PC-3 (cell line): ENCODE results near the gene IL32. TPM values are rescaled to one million over a fixed set of nuclear protein-coding genes. Genes with fewer than 3 reads are reported as not detected.
"Not testable (repeated sequence)": the region's sequence is repeated elsewhere in the genome, so short reads cannot be mapped to it uniquely, and the experiment has no call there.

Source experiments
- ATAC-seq: fragments of 200-7000 bp; cut with Tn5 transposase; 2 replicates; pipeline ENCODE4 v1.9.1; 2020; ENCODE audit warnings: mild to moderate bottlenecking, moderate library complexity
- BruUV-seq: library from RNA; stranded (reverse); fragments of 400-500 nt; replicated peaks from 2 replicates; lab custom pipeline; 2021; lab: Mats Ljungman, UMichigan
- CTCF ChIA-PET: fragments of 300-600 bp; sonication (Branson Sonifier 250); formaldehyde crosslinking; loops from one replicate; lab custom pipeline; 2022; ENCODE audit warnings: antibody characterized with exemption; lab: Charles Lee
- POLR2A ChIA-PET: fragments of 300-600 bp; sonication (Branson Sonifier 250); formaldehyde crosslinking; loops from one replicate; lab custom pipeline; 2022; ENCODE audit warnings: antibody characterized with exemption; ENCODE audit not compliant: unreplicated experiment; lab: Charles Lee
- DNase-seq: peaks from one replicate; pipeline ENCODE4 v3.0.0-alpha.2; 2015
- H2AFZ ChIP-seq: fragments of 300-600 bp; sonication (generic); 2 replicates; pipeline ENCODE4 v1.6.0; 2016; ENCODE audit warnings: antibody characterized with exemption, low read length
- H3F3A ChIP-seq: fragments of 300-600 bp; sonication (generic); one replicate; pipeline ENCODE4 v1.6.0; 2017; ENCODE audit warnings: antibody characterized with exemption, low read length, control low read depth, mild to moderate bottlenecking; ENCODE audit not compliant: unreplicated experiment
- H3K27ac ChIP-seq: fragments of 300-600 bp; sonication (generic); 2 replicates; pipeline ENCODE4 v1.5.1; 2016; ENCODE audit warnings: mild to moderate bottlenecking, low read length
- H3K27me3 ChIP-seq: fragments of 300-600 bp; sonication (generic); 2 replicates; pipeline ENCODE4 v1.6.1; 2016; ENCODE audit warnings: low read length, mixed read lengths
- H3K36me3 ChIP-seq: fragments of 300-600 bp; sonication (generic); 2 replicates; pipeline ENCODE4 v1.6.1; 2016; ENCODE audit warnings: low read depth, mixed run types, low read length, mixed read lengths
- H3K4me1 ChIP-seq: fragments of 300-600 bp; sonication (generic); 2 replicates; pipeline ENCODE4 v1.5.1; 2016; ENCODE audit warnings: low read length; ENCODE audit not compliant: insufficient read depth
- H3K4me2 ChIP-seq: fragments of 300-600 bp; sonication (generic); 2 replicates; pipeline ENCODE4 v1.6.0; 2016; ENCODE audit warnings: low read length
- H3K4me3 ChIP-seq: fragments of 300-600 bp; sonication (generic); 2 replicates; pipeline ENCODE4 v1.5.1; 2016; ENCODE audit warnings: mild to moderate bottlenecking, low read length, mixed read lengths
- H3K79me2 ChIP-seq: fragments of 300-600 bp; sonication (generic); 2 replicates; pipeline ENCODE4 v1.6.1; 2017; ENCODE audit warnings: low read length, mixed read lengths
- H3K9ac ChIP-seq: fragments of 300-600 bp; sonication (generic); 2 replicates; pipeline ENCODE4 v1.6.0; 2016; ENCODE audit warnings: mild to moderate bottlenecking, low read length
- H3K9me2 ChIP-seq: fragments of 300-600 bp; sonication (generic); replicated peaks from 2 replicates; pipeline ENCODE4 v1.6.1; 2016; ENCODE audit warnings: mixed run types, low read length, mixed read lengths
- H3K9me3 ChIP-seq: fragments of 300-600 bp; sonication (generic); 2 replicates; pipeline ENCODE4 v1.6.1; 2016; ENCODE audit warnings: low read length, mixed read lengths
- H4K20me1 ChIP-seq: fragments of 300-600 bp; sonication (generic); 2 replicates; pipeline ENCODE4 v1.6.1; 2016; ENCODE audit warnings: low read length, mixed read lengths
- EZH2 ChIP-seq: fragments of 300-600 bp; sonication (generic); IDR thresholded peaks from one replicate; pipeline ENCODE4 v1.6.1; 2017; ENCODE audit warnings: antibody characterized with exemption, mild to moderate bottlenecking, low read length; ENCODE audit not compliant: unreplicated experiment
- EZH2phosphoT487 ChIP-seq: fragments of 300-600 bp; sonication (generic); IDR thresholded peaks from 2 replicates; pipeline ENCODE4 v1.6.1; 2018; ENCODE audit warnings: mild to moderate bottlenecking, antibody characterized with exemption, low read length, borderline replicate concordance
- intact Hi-C: fragments of 100-400 bp; cut with micrococcal nuclease; formaldehyde crosslinking; loops from 2 replicates; pipeline ENCODE4 v1.9.0; 2023
- total RNA-seq: library from RNA; depleted of rRNA; stranded (reverse); fragments of >200 nt; gene quantifications from 2 replicates; pipeline ENCODE4 v1.2.3, GENCODE V29; 2014
- TF ChIP-seq, protein P1 (sequence below): fragments of 300-600 bp; sonication (generic); conservative IDR thresholded peaks from 2 replicates; pipeline ENCODE4 v1.5.1; 2017; ENCODE audit warnings: antibody characterized with exemption, low read depth, mild to moderate bottlenecking, low read length

The IL32 gene
- total RNA-seq, 1 experiment from 2014 or later: 8.8 TPM

- H3K27me3 ChIP-seq: no peaks in the 10 kb centered on the region
- intact Hi-C loops: no loop called here
- H3K9ac ChIP-seq: no peak overlapping the region
- no peak overlapping the region for H3K4me2 ChIP-seq
- CTCF ChIA-PET: no interaction called here
- H3K79me2 ChIP-seq: no peaks in the 10 kb centered on the region
- peaks cover 11% of the 10 kb centered on the region for H3K4me1 ChIP-seq
- no peak for ATAC-seq
- H3K9me2 ChIP-seq: no peaks in the 10 kb centered on the region
- H3K36me3 ChIP-seq: no peaks in the 10 kb centered on the region
- H3F3A ChIP-seq: no peaks in the 10 kb centered on the region
- no peak overlapping the region for H3K4me3 ChIP-seq
- TF ChIP-seq EZH2phosphoT487 (no peak), EZH2 (no peak)
- TF ChIP-seq, protein P1, sequence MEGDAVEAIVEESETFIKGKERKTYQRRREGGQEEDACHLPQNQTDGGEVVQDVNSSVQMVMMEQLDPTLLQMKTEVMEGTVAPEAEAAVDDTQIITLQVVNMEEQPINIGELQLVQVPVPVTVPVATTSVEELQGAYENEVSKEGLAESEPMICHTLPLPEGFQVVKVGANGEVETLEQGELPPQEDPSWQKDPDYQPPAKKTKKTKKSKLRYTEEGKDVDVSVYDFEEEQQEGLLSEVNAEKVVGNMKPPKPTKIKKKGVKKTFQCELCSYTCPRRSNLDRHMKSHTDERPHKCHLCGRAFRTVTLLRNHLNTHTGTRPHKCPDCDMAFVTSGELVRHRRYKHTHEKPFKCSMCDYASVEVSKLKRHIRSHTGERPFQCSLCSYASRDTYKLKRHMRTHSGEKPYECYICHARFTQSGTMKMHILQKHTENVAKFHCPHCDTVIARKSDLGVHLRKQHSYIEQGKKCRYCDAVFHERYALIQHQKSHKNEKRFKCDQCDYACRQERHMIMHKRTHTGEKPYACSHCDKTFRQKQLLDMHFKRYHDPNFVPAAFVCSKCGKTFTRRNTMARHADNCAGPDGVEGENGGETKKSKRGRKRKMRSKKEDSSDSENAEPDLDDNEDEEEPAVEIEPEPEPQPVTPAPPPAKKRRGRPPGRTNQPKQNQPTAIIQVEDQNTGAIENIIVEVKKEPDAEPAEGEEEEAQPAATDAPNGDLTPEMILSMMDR: no peak
- H3K9me3 ChIP-seq: no peaks in the 10 kb centered on the region
- no peaks in the 10 kb centered on the region for H4K20me1 ChIP-seq
- BruUV-seq: no TSS peak
- POLR2A ChIA-PET: no interaction called here
- no peak overlapping the region for H2AFZ ChIP-seq
- no peak overlapping the region for H3K27ac ChIP-seq
- DNase-seq: no peak
Observed at GRCh38 chr16:3068487-3068886, 3.0 kb downstream of the IL32 start.

- CTCF ChIA-PET, BruUV-seq: not testable (repeated sequence)
Observed at GRCh38 chr16:3069146-3069545, 3.7 kb downstream of the IL32 start.

DNA sequence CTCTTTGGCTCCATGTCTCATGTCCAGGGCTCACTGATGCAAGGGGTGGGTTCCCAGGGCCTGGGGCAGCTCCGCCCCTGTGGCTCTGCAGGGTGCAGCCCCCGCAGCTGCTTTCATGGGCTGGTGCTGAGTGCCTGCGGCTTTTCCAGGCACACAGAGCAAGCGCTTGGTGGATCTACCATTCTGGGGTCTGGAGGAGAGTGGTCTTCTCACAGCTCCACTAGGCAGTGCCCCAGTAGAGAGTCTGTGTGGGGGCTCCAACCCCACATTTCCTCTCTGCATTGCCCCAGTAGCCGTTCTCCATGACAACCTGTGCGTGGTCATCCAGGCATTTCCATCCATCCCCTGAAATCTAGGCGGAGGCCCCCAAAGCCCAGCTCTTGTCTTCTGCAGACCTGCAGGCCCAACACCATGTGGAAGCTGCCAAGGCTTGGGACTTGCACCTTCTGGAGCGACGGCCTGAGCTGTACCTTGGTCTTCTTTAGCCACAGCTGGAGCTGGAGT lies 5.2 kb downstream of the IL32 start:
- no peaks in the 10 kb centered on the region for H3K36me3 ChIP-seq
- TF ChIP-seq EZH2: no peak
- TF ChIP-seq, protein P1: no peak
- no peak for TF ChIP-seq EZH2phosphoT487
- no peak overlapping the region for H3K4me3 ChIP-seq
- H3K9me2 ChIP-seq: no peaks in the 10 kb centered on the region
- intact Hi-C loops: no loop called here
- H3K27ac ChIP-seq: no peak overlapping the region
- ChIA-PET POLR2A (no interaction called here), CTCF (no interaction called here)
- no peaks in the 10 kb centered on the region for H3F3A ChIP-seq
- DNase-seq (no peak), ATAC-seq (no peak)
- no peak overlapping the region for H3K4me2 ChIP-seq
- no peaks in the 10 kb centered on the region for H4K20me1 ChIP-seq
- no peaks in the 10 kb centered on the region for H3K27me3 ChIP-seq
- H3K4me1 ChIP-seq: peaks cover 2% of the 10 kb centered on the region; the same call in 1 of the 2 replicates
- H3K9me3 ChIP-seq: no peaks in the 10 kb centered on the region
- no TSS peak for BruUV-seq
- H3K79me2 ChIP-seq: no peaks in the 10 kb centered on the region
- H3K9ac ChIP-seq: no peak overlapping the region
- no peak overlapping the region for H2AFZ ChIP-seq

More at GRCh38 chr16:3069146-3069545, 3.7 kb downstream of the IL32 start:
- intact Hi-C loops, H3K9ac ChIP-seq, H3K4me3 ChIP-seq, DNase-seq, H3K9me2 ChIP-seq, H3F3A ChIP-seq, ATAC-seq, H3K36me3 ChIP-seq, H3K27ac ChIP-seq, H3K79me2 ChIP-seq, POLR2A ChIA-PET, H2AFZ ChIP-seq, H3K4me2 ChIP-seq, H3K27me3 ChIP-seq, H4K20me1 ChIP-seq, H3K9me3 ChIP-seq: not testable (repeated sequence)
- H3K4me1 ChIP-seq: peaks cover 11% of the 10 kb centered on the region
